ENCODE results near the gene UNC13B. TPM values are rescaled to one million over a fixed set of nuclear protein-coding genes. Genes with fewer than 3 reads are reported as not detected.

The UNC13B gene
- total and polyA plus RNA-seq, 2 of the 8 experiments (the other 6 are each of a cell fraction or from before 2014, with no cell fraction given): 23.1 to 51.7 TPM

DNA sequence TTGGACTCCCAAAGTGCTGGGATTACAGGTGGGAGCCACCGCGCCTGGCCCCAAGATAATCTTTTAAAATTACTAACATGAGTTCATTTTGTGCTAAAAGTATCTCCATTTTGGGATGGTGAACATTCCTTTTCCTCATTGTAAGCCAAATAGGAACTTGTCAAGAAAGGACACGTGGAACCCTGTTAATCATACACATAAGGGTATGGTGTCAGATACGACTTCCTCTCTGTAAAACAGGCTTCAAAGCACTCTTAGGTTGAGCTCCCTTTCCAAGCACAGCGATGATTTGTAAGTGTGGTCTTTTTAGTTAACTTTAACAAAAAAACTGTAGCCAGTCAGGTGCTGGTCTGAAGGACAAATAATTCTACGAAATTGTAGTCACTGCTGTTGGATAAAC, 132.7 kb downstream of the UNC13B start:
- FAIRE-seq: no peak
- CTCF ChIA-PET (ENCODE audit: partially characterized antibody): interaction anchor here (0.7 to 1.1 kb wide), 2 partner anchors 13 to 33 kb away, joined by 3 to 4 read pairs; no protein-coding TSS in a partner anchor

More for the DNA sequence above, 132.7 kb downstream of the UNC13B start:
- Histone ChIP-seq H3K4ac (replicated peaks; ENCODE audit: insufficient read length, low read depth, low read length) (no peak overlapping the region), H3K23ac (ENCODE audit: insufficient read length) (no peak overlapping the region), H2AFZ (ENCODE audit: low read length) (no peak overlapping the region), H3K27me3 (replicated peaks in 1 of 4; ENCODE audit: control insufficient read depth in 3 of 4, extremely low read depth in 1 of 4, insufficient read depth in 3 of 4, low read length in 3 of 4) (no peaks in the 10 kb centered on the region), H2AK5ac (ENCODE audit: low read depth, low read length) (no peak overlapping the region), H2BK5ac (ENCODE audit: low read depth, low read length) (no peak overlapping the region), H3K36me3 (ENCODE audit: control insufficient read depth in 2 of 4, insufficient read depth in 4 of 4, low read length in 3 of 4) (no peaks in the 10 kb centered on the region), H4K5ac (ENCODE audit: insufficient read length, low read depth, low read length) (no peak overlapping the region), H3K14ac (ENCODE audit: insufficient read length) (no peak overlapping the region), H3K18ac (ENCODE audit: extremely low read depth, low read length) (no peak overlapping the region), H3K79me1 (ENCODE audit: low read depth, low read length) (no peaks in the 10 kb centered on the region), H3K23me2 (ENCODE audit: low read depth, low read length) (no peaks in the 10 kb centered on the region), H4K91ac (replicated peaks; ENCODE audit: insufficient read length, low read length) (no peak overlapping the region), H3K4me1 (replicated peaks in 1 of 4; ENCODE audit: control insufficient read depth in 3 of 4, insufficient read depth in 4 of 4, low read length in 3 of 4) (no peaks in the 10 kb centered on the region), H3K27ac (ENCODE audit: low read depth, low read length) (no peak overlapping the region), H2BK120ac (replicated peaks; ENCODE audit: low read depth, low read length) (no peak overlapping the region), H3K9ac (replicated peaks in 1 of 4; ENCODE audit: extremely low read depth in 1 of 4, low read depth in 3 of 4, low read length in 3 of 4) (no peak overlapping the region), H2BK20ac (ENCODE audit: low read length) (no peak overlapping the region), H2BK12ac (ENCODE audit: low read depth, low read length) (no peak overlapping the region), H3K4me2 (ENCODE audit: insufficient read depth in 1 of 2, low read depth in 2 of 2, low read length in 2 of 2) (no peak overlapping the region), H4K20me1 (replicated peaks in 1 of 2; ENCODE audit: control insufficient read depth in 1 of 2, insufficient read depth in 2 of 2, low read length in 2 of 2) (no peaks in the 10 kb centered on the region), H3K4me3 (ENCODE audit: extremely low read depth in 1 of 4, insufficient read depth in 2 of 4, low read depth in 3 of 4, low read length in 4 of 4) (no peak overlapping the region), H3K79me2 (ENCODE audit: control insufficient read depth in 1 of 2, insufficient read depth in 2 of 2, low read length in 2 of 2) (no peaks in the 10 kb centered on the region), H2BK15ac (ENCODE audit: low read length) (no peak overlapping the region), H3K9me3 (ENCODE audit: insufficient read depth in 2 of 2, low read depth in 1 of 2, low read length in 1 of 2) (no peaks in the 10 kb centered on the region), H4K8ac (ENCODE audit: extremely low read depth, insufficient read depth, low read length) (no peak overlapping the region), H3K56ac (replicated peaks; ENCODE audit: insufficient read length, low read depth, low read length) (no peak overlapping the region)
- 95% methylated on average over 6 of the region's 6 CpGs; no CpG with 5 or more reads in 1 of the 2 experiments for WGBS, 2 experiments (ENCODE audit: extremely low coverage in 1 of 2, insufficient coverage in 1 of 2, insufficient read length in 1 of 2, insufficient replicate concordance in 2 of 2, low coverage in 1 of 2, low lambda C conversion rate in 2 of 2, missing lambda C conversion rate in 1 of 2)
- no peak for DNase-seq (ENCODE audit: low read depth in 1 of 2, low spot score in 2 of 2)
- POLR2A ChIA-PET (ENCODE audit: partially characterized antibody): interaction anchor here (1.0 kb wide), 1 partner anchor 102 kb away, joined by 3 read pairs; no protein-coding TSS in a partner anchor
- TF ChIP-seq KDM1A (IDR thresholded peaks at IDR 0.05; ENCODE audit: borderline replicate concordance, low read length) (no peak), TCF12 (IDR thresholded peaks at IDR 0.05; ENCODE audit: low read depth, low read length) (no peak), RXRA (IDR thresholded peaks at IDR 0.05; ENCODE audit: insufficient read depth, low read depth, low read length) (no peak), SIN3A (conservative IDR thresholded peaks at IDR 0.05 in 1 of 2, IDR thresholded peaks at IDR 0.05 in 1 of 2; ENCODE audit: low read depth in 1 of 2, low read length in 2 of 2) (no peak), SIRT6 (IDR thresholded peaks at IDR 0.05; ENCODE audit: low read length) (no peak), CEBPB (IDR thresholded peaks at IDR 0.05; ENCODE audit: low read depth, low read length) (no peak), SAP30 (IDR thresholded peaks at IDR 0.05; ENCODE audit: insufficient read depth, insufficient replicate concordance, low read length) (no peak), RBBP5 (IDR thresholded peaks at IDR 0.05; ENCODE audit: borderline replicate concordance, low read depth, low read length) (no peak), BACH1 (IDR thresholded peaks at IDR 0.05; ENCODE audit: low read length) (no peak)
- TF ChIP-seq, protein P1, sequence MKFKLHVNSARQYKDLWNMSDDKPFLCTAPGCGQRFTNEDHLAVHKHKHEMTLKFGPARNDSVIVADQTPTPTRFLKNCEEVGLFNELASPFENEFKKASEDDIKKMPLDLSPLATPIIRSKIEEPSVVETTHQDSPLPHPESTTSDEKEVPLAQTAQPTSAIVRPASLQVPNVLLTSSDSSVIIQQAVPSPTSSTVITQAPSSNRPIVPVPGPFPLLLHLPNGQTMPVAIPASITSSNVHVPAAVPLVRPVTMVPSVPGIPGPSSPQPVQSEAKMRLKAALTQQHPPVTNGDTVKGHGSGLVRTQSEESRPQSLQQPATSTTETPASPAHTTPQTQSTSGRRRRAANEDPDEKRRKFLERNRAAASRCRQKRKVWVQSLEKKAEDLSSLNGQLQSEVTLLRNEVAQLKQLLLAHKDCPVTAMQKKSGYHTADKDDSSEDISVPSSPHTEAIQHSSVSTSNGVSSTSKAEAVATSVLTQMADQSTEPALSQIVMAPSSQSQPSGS (IDR thresholded peaks at IDR 0.05; ENCODE audit: low read length): no peak
